ENCODE measurements around the gene RIMBP2.

DNA sequence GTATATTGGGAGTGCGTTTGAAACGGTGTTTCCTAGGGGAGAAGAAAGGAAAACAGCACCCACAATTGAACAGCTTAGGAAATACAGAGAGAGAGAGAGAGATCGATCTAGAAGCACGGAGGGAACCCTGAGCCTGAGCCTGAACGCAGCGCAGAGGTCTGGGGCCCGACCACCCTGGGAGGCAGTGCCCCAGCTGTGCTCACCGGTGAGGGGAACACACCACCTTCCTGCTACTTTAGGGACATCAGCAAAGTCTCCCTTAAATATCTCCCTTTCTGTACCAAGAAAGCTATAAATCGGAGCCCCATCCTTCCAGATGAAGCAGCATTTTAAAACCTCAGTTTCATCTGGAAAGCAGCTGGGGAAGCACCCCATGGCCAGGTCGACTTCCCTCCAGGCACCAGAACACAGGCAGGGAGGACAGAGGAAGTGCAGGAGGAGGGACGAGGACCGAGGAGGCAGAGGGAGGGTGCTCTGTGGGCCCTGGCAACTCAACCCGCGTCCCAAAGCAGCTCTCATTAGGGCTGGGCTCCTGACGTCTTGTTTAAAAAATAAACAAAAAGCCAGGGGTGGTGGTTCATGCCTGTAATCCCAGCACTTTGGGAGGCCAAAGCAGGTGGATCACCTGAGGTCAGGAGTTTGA lies 12.2 kb downstream of the RIMBP2 start:
- no peak for TF ChIP-seq POLR2A (IDR thresholded peaks at IDR 0.05; ENCODE audit: low read depth, low read length)
- TF ChIP-seq POLR2AphosphoS5 (IDR thresholded peaks at IDR 0.05; ENCODE audit: low read depth, low read length): no peak
- no peak for TF ChIP-seq TAF1 (IDR thresholded peaks at IDR 0.05; ENCODE audit: borderline replicate concordance, low read depth, low read length)

Data from GM12892 (cell line).